PFSK-1 (cell line): ENCODE results near the gene AP2B1.

Experiments used
- FOXP2 ChIP-seq: optimal IDR thresholded peaks from 2 replicates; pipeline ENCODE3; 2011; ENCODE audit warnings: borderline replicate concordance, control low read depth, inconsistent platforms; ENCODE audit not compliant: insufficient read depth; ENCODE audit errors: extremely low read length, extremely low read depth
- POLR2AphosphoS5 ChIP-seq: IDR thresholded peaks from 2 replicates; pipeline ENCODE4 v1.6.1; 2012; ENCODE audit warnings: low read depth, mild to moderate bottlenecking, control low read depth, low read length, moderate library complexity
- SIN3A ChIP-seq: IDR thresholded peaks from 2 replicates; pipeline ENCODE4 v1.6.1; 2012; ENCODE audit warnings: mild to moderate bottlenecking, low read length, moderate library complexity, borderline replicate concordance; ENCODE audit not compliant: insufficient read depth
- TAF1 ChIP-seq: IDR thresholded peaks from 2 replicates; pipeline ENCODE4 v1.6.1; 2012; ENCODE audit warnings: low read length, control low read depth, borderline replicate concordance; ENCODE audit not compliant: insufficient read depth
- TF ChIP-seq, protein P1 (sequence below), 2 experiments: IDR thresholded peaks; 2 replicates each; pipeline versions ENCODE4 v1.6.1 to v1.8.0; 2011 to 2012; ENCODE audit warnings: low read depth in 2 of 2, low read length in 2 of 2, control low read depth in 1 of 2, inconsistent platforms in 1 of 2, mild to moderate bottlenecking in 1 of 2, moderate library complexity in 1 of 2; ENCODE audit not compliant: insufficient read depth in 1 of 2

The AP2B1 gene

DNA sequence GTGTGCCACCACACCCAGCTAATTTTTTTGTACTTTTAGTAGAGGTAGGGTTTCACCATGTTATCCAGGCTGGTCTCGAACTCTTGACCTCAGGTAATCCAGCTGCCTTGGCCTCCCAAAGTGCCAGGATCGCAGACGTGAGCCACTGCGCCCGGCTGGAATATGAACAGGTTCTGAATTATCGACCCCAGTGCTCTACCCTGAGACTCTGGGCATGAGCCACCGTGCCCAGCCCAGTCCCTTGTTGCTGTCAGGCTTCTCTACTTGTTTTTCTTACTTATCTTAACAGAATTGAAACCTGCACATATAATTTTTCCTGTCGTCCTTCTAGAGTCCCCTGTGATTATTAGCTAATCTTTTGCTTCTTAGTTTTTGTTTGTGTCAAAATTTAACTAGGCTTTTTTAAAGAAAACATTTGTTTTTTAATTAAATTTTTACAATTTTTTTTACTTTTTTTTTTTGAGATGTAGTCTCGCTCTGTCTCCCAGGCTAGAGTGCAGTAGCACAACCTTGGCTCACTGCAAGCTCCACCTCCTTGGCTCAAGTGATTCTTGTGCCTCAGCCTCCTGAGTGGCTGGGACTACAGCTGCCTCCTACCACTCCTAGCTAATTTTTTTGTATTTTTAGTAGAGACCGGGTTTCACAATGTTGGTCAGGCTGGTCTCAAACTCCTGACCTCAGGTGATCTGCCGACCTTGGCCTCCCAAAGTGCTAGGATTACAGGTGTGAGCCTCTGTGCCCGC is 66.7 kb downstream of the AP2B1 start:
- TF ChIP-seq SIN3A (no peak), TAF1 (no peak), POLR2AphosphoS5 (no peak)
- TF ChIP-seq, protein P1, sequence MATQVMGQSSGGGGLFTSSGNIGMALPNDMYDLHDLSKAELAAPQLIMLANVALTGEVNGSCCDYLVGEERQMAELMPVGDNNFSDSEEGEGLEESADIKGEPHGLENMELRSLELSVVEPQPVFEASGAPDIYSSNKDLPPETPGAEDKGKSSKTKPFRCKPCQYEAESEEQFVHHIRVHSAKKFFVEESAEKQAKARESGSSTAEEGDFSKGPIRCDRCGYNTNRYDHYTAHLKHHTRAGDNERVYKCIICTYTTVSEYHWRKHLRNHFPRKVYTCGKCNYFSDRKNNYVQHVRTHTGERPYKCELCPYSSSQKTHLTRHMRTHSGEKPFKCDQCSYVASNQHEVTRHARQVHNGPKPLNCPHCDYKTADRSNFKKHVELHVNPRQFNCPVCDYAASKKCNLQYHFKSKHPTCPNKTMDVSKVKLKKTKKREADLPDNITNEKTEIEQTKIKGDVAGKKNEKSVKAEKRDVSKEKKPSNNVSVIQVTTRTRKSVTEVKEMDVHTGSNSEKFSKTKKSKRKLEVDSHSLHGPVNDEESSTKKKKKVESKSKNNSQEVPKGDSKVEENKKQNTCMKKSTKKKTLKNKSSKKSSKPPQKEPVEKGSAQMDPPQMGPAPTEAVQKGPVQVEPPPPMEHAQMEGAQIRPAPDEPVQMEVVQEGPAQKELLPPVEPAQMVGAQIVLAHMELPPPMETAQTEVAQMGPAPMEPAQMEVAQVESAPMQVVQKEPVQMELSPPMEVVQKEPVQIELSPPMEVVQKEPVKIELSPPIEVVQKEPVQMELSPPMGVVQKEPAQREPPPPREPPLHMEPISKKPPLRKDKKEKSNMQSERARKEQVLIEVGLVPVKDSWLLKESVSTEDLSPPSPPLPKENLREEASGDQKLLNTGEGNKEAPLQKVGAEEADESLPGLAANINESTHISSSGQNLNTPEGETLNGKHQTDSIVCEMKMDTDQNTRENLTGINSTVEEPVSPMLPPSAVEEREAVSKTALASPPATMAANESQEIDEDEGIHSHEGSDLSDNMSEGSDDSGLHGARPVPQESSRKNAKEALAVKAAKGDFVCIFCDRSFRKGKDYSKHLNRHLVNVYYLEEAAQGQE (IDR thresholded peaks at IDR 0.05; ENCODE audit: insufficient read depth in 1 of 2, low read depth in 2 of 2, low read length in 2 of 2): no peak

DNA sequence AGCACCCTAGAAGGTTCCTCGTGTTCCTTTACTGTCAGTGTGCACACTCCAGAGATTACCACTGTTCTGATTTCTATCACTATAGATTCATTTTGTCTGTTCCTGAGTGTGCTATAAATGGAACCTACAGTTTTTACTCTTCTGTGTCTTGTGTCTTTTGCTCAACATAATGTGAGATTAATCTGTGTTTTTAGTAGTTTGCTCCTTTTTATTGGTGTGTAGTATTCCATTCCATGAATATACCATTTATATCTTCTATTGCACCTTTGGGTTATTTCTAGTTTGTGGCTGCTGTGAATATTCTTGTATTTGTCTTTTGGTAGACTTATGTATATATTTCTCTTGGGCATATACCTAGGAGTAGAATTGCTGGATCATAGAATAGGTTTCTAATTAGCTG is 68.2 kb downstream of the AP2B1 start:
- TF ChIP-seq, protein P1 (IDR thresholded peaks at IDR 0.05; ENCODE audit: insufficient read depth in 1 of 2, low read depth in 2 of 2, low read length in 2 of 2): no peak
- TF ChIP-seq POLR2AphosphoS5: no peak
- TF ChIP-seq FOXP2: no peak
- no peak for TF ChIP-seq SIN3A
- TF ChIP-seq TAF1: no peak

GRCh38 chr17:35660902-35661301 is 73.8 kb downstream of the AP2B1 start:
- TF ChIP-seq FOXP2: no peak
- TF ChIP-seq, protein P1 (IDR thresholded peaks at IDR 0.05; ENCODE audit: insufficient read depth in 1 of 2, low read depth in 2 of 2, low read length in 2 of 2): no peak
- no peak for TF ChIP-seq SIN3A
- TF ChIP-seq POLR2AphosphoS5: no peak
- TF ChIP-seq TAF1: no peak

GRCh38 chr17:35664685-35665084 is 77.6 kb downstream of the AP2B1 start:
- no peak for TF ChIP-seq POLR2AphosphoS5
- TF ChIP-seq, protein P1 (IDR thresholded peaks at IDR 0.05; ENCODE audit: insufficient read depth in 1 of 2, low read depth in 2 of 2, low read length in 2 of 2): no peak

DNA sequence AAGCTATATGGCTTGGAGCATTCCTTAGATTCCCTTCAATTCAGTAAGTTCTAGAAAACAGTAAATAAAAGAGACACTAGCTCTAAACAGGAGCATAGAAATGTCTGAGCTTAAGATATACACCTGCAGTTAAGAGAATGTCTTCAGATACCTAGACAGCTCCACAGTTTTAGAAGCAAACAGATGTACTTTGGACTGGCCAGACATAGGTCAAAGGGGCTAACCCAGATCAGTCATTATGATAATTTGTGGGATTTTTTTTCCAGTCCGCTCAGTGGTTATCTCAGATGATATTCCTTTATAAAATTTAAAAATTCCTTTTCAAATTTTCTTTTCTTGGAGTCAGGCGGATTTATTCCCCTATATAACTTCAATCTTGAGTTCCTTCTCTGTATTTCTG is 78.5 kb downstream of the AP2B1 start:
- no peak for TF ChIP-seq TAF1
- TF ChIP-seq, protein P1 (IDR thresholded peaks at IDR 0.05; ENCODE audit: insufficient read depth in 1 of 2, low read depth in 2 of 2, low read length in 2 of 2): no peak
- no peak for TF ChIP-seq SIN3A
- no peak for TF ChIP-seq FOXP2
- TF ChIP-seq POLR2AphosphoS5: no peak
